H1 (cell line): ENCODE data around the gene SLC38A5. TPM values are rescaled to one million over a fixed set of nuclear protein-coding genes. Genes with fewer than 3 reads are reported as not detected.
"Not testable (repeated sequence)": the region's sequence is repeated elsewhere in the genome, so short reads cannot be mapped to it uniquely, and the experiment has no call there.

ENCODE experiments used
- CTCF ChIA-PET: fragments of 300-600 bp; sonication (Branson Sonifier 250); formaldehyde crosslinking; loops from one replicate; lab custom pipeline; 2021; ENCODE audit not compliant: partially characterized antibody; lab: Charles Lee
- POLR2A ChIA-PET: fragments of 300-600 bp; sonication (Branson Sonifier 250); formaldehyde crosslinking; loops from one replicate; lab custom pipeline; 2021; ENCODE audit warnings: inconsistent platforms; ENCODE audit not compliant: partially characterized antibody; lab: Charles Lee
- DNase-seq, 2 experiments: peaks; one replicate each; pipeline versions ENCODE4 v3.0.0 to v3.0.0-alpha.2; 2010 to 2022; ENCODE audit warnings: low spot score in 2 of 2, low read depth in 1 of 2, mixed read lengths in 1 of 2
- FAIRE-seq: peaks from 2 replicates; lab custom pipeline; 2011; peaks lifted over from hg19 to GRCh38; lab: Jason Lieb, UNC
- H2AFZ ChIP-seq: 2 replicates; pipeline ENCODE4 v1.8.1; 2012; ENCODE audit warnings: low read length, inconsistent platforms
- H2AK5ac ChIP-seq: 2 replicates; pipeline ENCODE4 v1.6.1; 2013; ENCODE audit warnings: low read depth, low read length
- H2BK120ac ChIP-seq: replicated peaks from 2 replicates; pipeline ENCODE3; 2013; ENCODE audit warnings: low read depth, low read length, inconsistent platforms
- H2BK12ac ChIP-seq: 2 replicates; pipeline ENCODE4 v1.6.1; 2013; ENCODE audit warnings: low read depth, low read length
- H2BK15ac ChIP-seq: 2 replicates; pipeline ENCODE4 v1.6.1; 2013; ENCODE audit warnings: low read length
- H2BK20ac ChIP-seq: 2 replicates; pipeline ENCODE4 v1.6.1; 2013; ENCODE audit warnings: low read length
- H2BK5ac ChIP-seq: 2 replicates; pipeline ENCODE4 v1.6.1; 2013; ENCODE audit warnings: low read depth, low read length
- H3K14ac ChIP-seq: 2 replicates; pipeline ENCODE4 v1.6.1; 2013; ENCODE audit warnings: inconsistent platforms; ENCODE audit not compliant: insufficient read length
- H3K18ac ChIP-seq: 2 replicates; pipeline ENCODE4 v1.6.1; 2013; ENCODE audit warnings: low read length; ENCODE audit errors: extremely low read depth
- H3K23ac ChIP-seq: 2 replicates; pipeline ENCODE4 v1.6.1; 2013; ENCODE audit warnings: inconsistent platforms; ENCODE audit not compliant: insufficient read length
- H3K23me2 ChIP-seq: 2 replicates; pipeline ENCODE4 v1.6.1; 2013; ENCODE audit warnings: low read depth, low read length
- H3K27ac ChIP-seq: 2 replicates; pipeline ENCODE4 v1.6.1; 2011; ENCODE audit warnings: low read depth, low read length, inconsistent platforms
- H3K27me3 ChIP-seq, 4 experiments: replicated peaks in 1 of 4; 1 replicate in 1 of 4; 2 replicates in 3 of 4; pipeline versions ENCODE4 v1.6.1 to v1.8.1; 2011 to 2013; ENCODE audit warnings: low read length in 3 of 4, mild to moderate bottlenecking in 3 of 4, inconsistent platforms in 2 of 4, mixed read lengths in 2 of 4, moderate library complexity in 1 of 4; ENCODE audit not compliant: control insufficient read depth in 3 of 4, insufficient read depth in 3 of 4; ENCODE audit errors: extremely low read depth in 1 of 4
- H3K36me3 ChIP-seq, 4 experiments: 2 replicates each; pipeline versions ENCODE4 v1.6.1 to v1.8.1; 2011 to 2013; ENCODE audit warnings: mild to moderate bottlenecking in 4 of 4, low read length in 3 of 4, moderate library complexity in 2 of 4, control low read depth in 1 of 4, inconsistent platforms in 1 of 4; ENCODE audit not compliant: insufficient read depth in 4 of 4, control insufficient read depth in 2 of 4
- H3K4ac ChIP-seq: replicated peaks from 2 replicates; pipeline ENCODE3; 2013; ENCODE audit warnings: low read length, low read depth, mixed read lengths, inconsistent platforms; ENCODE audit not compliant: insufficient read length
- H3K4me1 ChIP-seq, 4 experiments: replicated peaks in 1 of 4; 1 replicate in 1 of 4; 2 replicates in 3 of 4; pipeline versions ENCODE4 v1.6.1 to v1.8.1; 2011 to 2013; ENCODE audit warnings: low read length in 3 of 4, inconsistent platforms in 2 of 4, mixed read lengths in 1 of 4; ENCODE audit not compliant: insufficient read depth in 4 of 4, control insufficient read depth in 3 of 4
- H3K4me2 ChIP-seq, 2 experiments: 2 replicates each; pipeline versions ENCODE4 v1.6.1 to v1.8.1; 2011 to 2013; ENCODE audit warnings: low read depth in 2 of 2, low read length in 2 of 2, control low read depth in 1 of 2, inconsistent platforms in 1 of 2, mild to moderate bottlenecking in 1 of 2; ENCODE audit not compliant: insufficient read depth in 1 of 2
- H3K4me3 ChIP-seq, 4 experiments: fragments of 200-600, 300-600 bp in 1 of 4; sonication (generic), shearing (Covaris generic), sonication (Bioruptor Twin) in 1 of 4; 2 replicates each; pipeline versions ENCODE4 v1.5.1 to v1.8.1; 2011 to 2016; ENCODE audit warnings: low read length in 4 of 4, low read depth in 3 of 4, control low read depth in 2 of 4, inconsistent platforms in 2 of 4, mild to moderate bottlenecking in 2 of 4, mixed read lengths in 1 of 4, moderate library complexity in 1 of 4; ENCODE audit not compliant: insufficient read depth in 2 of 4; ENCODE audit errors: extremely low read depth in 1 of 4
- H3K56ac ChIP-seq: replicated peaks from 2 replicates; pipeline ENCODE3; 2013; ENCODE audit warnings: low read depth, mild to moderate bottlenecking, mixed read lengths, low read length, inconsistent platforms; ENCODE audit not compliant: insufficient read length
- H3K79me1 ChIP-seq: 2 replicates; pipeline ENCODE4 v1.6.1; 2013; ENCODE audit warnings: low read depth, low read length, control low read depth
- H3K79me2 ChIP-seq, 2 experiments: 2 replicates each; pipeline versions ENCODE4 v1.6.1 to v1.8.1; 2012 to 2013; ENCODE audit warnings: low read length in 2 of 2, mild to moderate bottlenecking in 2 of 2, inconsistent platforms in 1 of 2; ENCODE audit not compliant: insufficient read depth in 2 of 2, control insufficient read depth in 1 of 2
- H3K9ac ChIP-seq, 4 experiments: replicated peaks in 1 of 4; 1 replicate in 1 of 4; 2 replicates in 3 of 4; pipeline versions ENCODE4 v1.6.1 to v1.8.1; 2011 to 2013; ENCODE audit warnings: low read depth in 3 of 4, low read length in 3 of 4, control low read depth in 2 of 4, mild to moderate bottlenecking in 2 of 4, moderate library complexity in 2 of 4, inconsistent platforms in 1 of 4; ENCODE audit errors: extremely low read depth in 1 of 4
- H3K9me3 ChIP-seq, 2 experiments: 2 replicates each; pipeline versions ENCODE4 v1.6.1 to v1.8.1; 2012 to 2013; ENCODE audit warnings: mild to moderate bottlenecking in 2 of 2, moderate library complexity in 2 of 2, control low read depth in 1 of 2, inconsistent platforms in 1 of 2, low read depth in 1 of 2, low read length in 1 of 2, mixed read lengths in 1 of 2; ENCODE audit not compliant: insufficient read depth in 2 of 2
- H4K20me1 ChIP-seq, 2 experiments: replicated peaks in 1 of 2; 2 replicates each; pipeline versions ENCODE3 to v1.8.1; 2011 to 2013; ENCODE audit warnings: inconsistent platforms in 2 of 2, low read length in 2 of 2, mild to moderate bottlenecking in 1 of 2; ENCODE audit not compliant: insufficient read depth in 2 of 2, control insufficient read depth in 1 of 2
- H4K5ac ChIP-seq: 2 replicates; pipeline ENCODE4 v1.6.1; 2013; ENCODE audit warnings: low read length, low read depth, mixed read lengths, inconsistent platforms; ENCODE audit not compliant: insufficient read length
- H4K8ac ChIP-seq: 2 replicates; pipeline ENCODE4 v1.8.0; 2013; ENCODE audit warnings: mild to moderate bottlenecking, moderate library complexity, low read length, inconsistent platforms; ENCODE audit not compliant: insufficient read depth; ENCODE audit errors: extremely low read depth
- H4K91ac ChIP-seq: replicated peaks from 2 replicates; pipeline ENCODE3; 2013; ENCODE audit warnings: low read length, mixed read lengths, inconsistent platforms; ENCODE audit not compliant: insufficient read length
- MAFK ChIP-seq: IDR thresholded peaks from 2 replicates; pipeline ENCODE4 v1.6.1; 2012; ENCODE audit warnings: low read depth, mild to moderate bottlenecking, improper control_type of control experiment, low read length
- WGBS, 2 experiments: shearing (Covaris generic) in 1 of 2; methylation state at CpG; one replicate each; pipeline versions ENCODE4 v1.1.6 to v1.1.7; 2013 to 2015; ENCODE audit warnings: low lambda C conversion rate in 2 of 2, mixed read lengths in 2 of 2, inconsistent platforms in 1 of 2, low coverage in 1 of 2, missing lambda C conversion rate in 1 of 2; ENCODE audit not compliant: insufficient replicate concordance in 2 of 2, insufficient coverage in 1 of 2, insufficient read length in 1 of 2; ENCODE audit errors: extremely low coverage in 1 of 2, missing lambda C conversion rate in 1 of 2; 5-methylcytosine and 5-hydroxymethylcytosine counted together
- polyA plus RNA-seq, 7 experiments: library from polyadenylated mRNA; depleted of rRNA in 3 of 7; stranded (reverse) in 5 of 7; unstranded in 2 of 7; fragments of >200 nt in 5 of 7; fragments of 200-250 nt in 2 of 7; gene quantifications; 1 replicate in 5 of 7; 2 replicates in 1 of 7; 4 replicates in 1 of 7; pipeline versions ENCODE4 v1.2.1 to v1.2.3, GENCODE V29; 2011 to 2013; ENCODE audit warnings: missing spikeins in 2 of 7, mixed read lengths in 2 of 7
- total RNA-seq: library from RNA; stranded (reverse); fragmentation: NEBNext Ultra II Directional; extraction: Animal tissue kit (Norgen Biotek cat#: 25700); gene quantifications from 2 replicates; pipeline ENCODE4 v1.2.1, GENCODE V29; 2021

The SLC38A5 gene
- total and polyA plus RNA-seq, 2 of the 8 experiments (the other 6 are each of a cell fraction or from before 2014, with no cell fraction given) = 70.9 to 106 TPM

DNA sequence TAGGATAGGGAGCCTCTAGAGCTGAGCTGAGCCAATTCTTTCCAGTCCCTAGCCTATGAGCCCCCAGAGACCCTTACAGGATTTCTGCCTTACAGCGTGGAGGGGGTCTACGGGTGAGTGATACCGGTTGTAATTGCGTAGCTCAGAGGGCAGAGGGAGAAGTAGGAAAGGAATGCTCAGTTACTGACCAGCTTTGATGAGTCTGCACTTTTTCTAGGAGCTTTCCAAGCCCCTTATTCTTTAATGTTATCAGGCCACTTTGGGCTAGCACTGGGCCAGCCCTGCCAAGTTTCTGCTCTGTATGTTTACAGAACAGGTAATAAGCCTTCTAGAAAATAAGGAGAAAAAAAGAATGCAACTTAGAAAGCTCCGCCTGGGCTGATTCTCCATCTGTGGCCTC, 40.5 kb downstream of the SLC38A5 start:
- H2BK12ac ChIP-seq, H3K4ac ChIP-seq, H2BK120ac ChIP-seq, H2BK15ac ChIP-seq, H3K23me2 ChIP-seq, H4K91ac ChIP-seq, H3K27me3 ChIP-seq, H2BK20ac ChIP-seq, H3K4me2 ChIP-seq, CTCF ChIA-PET, H4K20me1 ChIP-seq, H3K23ac ChIP-seq, H3K79me2 ChIP-seq, H3K79me1 ChIP-seq, H3K4me3 ChIP-seq, H3K27ac ChIP-seq, H3K56ac ChIP-seq, H3K9me3 ChIP-seq, H4K8ac ChIP-seq, DNase-seq, H3K18ac ChIP-seq, POLR2A ChIA-PET, H2AK5ac ChIP-seq, H2AFZ ChIP-seq, H3K9ac ChIP-seq, H3K36me3 ChIP-seq, H2BK5ac ChIP-seq, H4K5ac ChIP-seq, H3K14ac ChIP-seq, FAIRE-seq, H3K4me1 ChIP-seq: not testable (repeated sequence)
- 0 out of 2 replicates have a peak, but pooled peaks have one; percentile 37 for TF ChIP-seq MAFK
- 92% methylated on average over 5 of the region's 5 CpGs; no CpG with 5 or more reads in 1 of the 2 experiments for WGBS, 2 experiments

DNA sequence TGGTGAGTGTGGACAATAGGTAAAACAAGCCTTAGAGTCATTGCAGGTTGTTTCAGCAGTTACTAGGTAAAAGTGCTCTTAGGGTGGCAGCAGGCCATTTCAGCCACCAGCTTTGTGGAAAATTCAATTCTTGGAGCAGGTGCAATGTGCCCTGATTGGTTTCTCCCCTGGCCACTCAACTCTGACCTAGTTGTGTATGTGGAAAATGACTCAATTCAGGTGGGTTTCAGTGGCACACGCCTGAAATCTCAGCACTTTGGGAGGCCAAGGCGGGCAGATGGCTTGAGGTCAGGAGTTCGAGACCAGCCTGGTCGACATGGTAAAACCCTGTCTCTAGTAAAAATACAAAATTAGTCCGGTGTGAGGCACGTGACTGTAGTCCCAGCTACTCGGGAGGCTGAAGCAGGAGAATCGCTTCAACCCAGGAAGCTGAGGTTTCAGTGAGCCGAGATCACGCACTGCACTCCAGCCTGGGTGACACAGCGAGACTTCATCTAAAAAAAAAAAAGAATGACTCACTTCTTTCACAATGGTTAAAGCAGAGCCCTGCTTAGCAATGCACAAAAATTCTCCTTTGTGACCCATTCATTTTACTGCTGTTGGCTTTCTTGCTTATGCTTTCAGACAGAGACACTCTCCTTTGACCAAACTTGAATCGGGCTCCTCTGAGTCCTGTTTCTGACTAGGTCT, 42.9 kb downstream of the SLC38A5 start:
- H3K14ac ChIP-seq, CTCF ChIA-PET, POLR2A ChIA-PET: not testable (repeated sequence)

More for the DNA sequence above, 42.9 kb downstream of the SLC38A5 start:
- not testable (repeated sequence) for H4K8ac ChIP-seq, H3K79me2 ChIP-seq, H4K20me1 ChIP-seq, H2BK20ac ChIP-seq, H3K79me1 ChIP-seq, H3K9ac ChIP-seq, H2BK15ac ChIP-seq, H3K4me1 ChIP-seq, DNase-seq, H3K4me3 ChIP-seq, H4K5ac ChIP-seq, H2BK120ac ChIP-seq, H2BK5ac ChIP-seq, H2BK12ac ChIP-seq, FAIRE-seq, H4K91ac ChIP-seq, H3K36me3 ChIP-seq, H3K27me3 ChIP-seq, H3K23me2 ChIP-seq, H3K56ac ChIP-seq, H2AFZ ChIP-seq, H2AK5ac ChIP-seq, H3K4me2 ChIP-seq, H3K18ac ChIP-seq, H3K27ac ChIP-seq, H3K4ac ChIP-seq, H3K23ac ChIP-seq, H3K9me3 ChIP-seq
- WGBS, 2 experiments = no CpG with 5 or more reads among the region's 12 CpGs
